ENCODE measurements around the gene LDB2.

LDB2 gene

GRCh38 chr4:16706251-16706650 lies 192.2 kb downstream of the LDB2 start:
- Mint-ChIP-seq H3K27ac (no peak overlapping the region), H3K9me3 (no peaks in the 10 kb centered on the region), H3K36me3 (ENCODE audit: low read depth) (no peaks in the 10 kb centered on the region), H3K27me3 (ENCODE audit: low read depth) (no peaks in the 10 kb centered on the region), H3K4me3 (no peak overlapping the region), H3K4me1 (ENCODE audit: low read depth) (no peaks in the 10 kb centered on the region)

- H3K9me3 Mint-ChIP-seq, result no peaks in the 10 kb centered on the region
- H3K27ac Mint-ChIP-seq, result no peak overlapping the region
- no peaks in the 10 kb centered on the region for H3K4me1 Mint-ChIP-seq (ENCODE audit: low read depth)
- H3K27me3 Mint-ChIP-seq (ENCODE audit: low read depth), result no peaks in the 10 kb centered on the region
- H3K36me3 Mint-ChIP-seq (ENCODE audit: low read depth), result no peaks in the 10 kb centered on the region
- no peak overlapping the region for H3K4me3 Mint-ChIP-seq
These were observed 193.1 kb downstream of the LDB2 start for GRCh38 chr4:16705341-16705740.

GRCh38 chr4:16704489-16704888 lies 194.0 kb downstream of the LDB2 start:
- Mint-ChIP-seq H3K36me3 (ENCODE audit: low read depth) (no peaks in the 10 kb centered on the region), H3K27me3 (ENCODE audit: low read depth) (no peaks in the 10 kb centered on the region), H3K9me3 (no peaks in the 10 kb centered on the region), H3K4me3 (no peak overlapping the region), H3K27ac (no peak overlapping the region), H3K4me1 (ENCODE audit: low read depth) (no peaks in the 10 kb centered on the region)

- Mint-ChIP-seq H3K36me3 (ENCODE audit: low read depth) (no peaks in the 10 kb centered on the region), H3K27ac (no peak overlapping the region), H3K4me3 (no peak overlapping the region), H3K4me1 (ENCODE audit: low read depth) (no peaks in the 10 kb centered on the region), H3K27me3 (ENCODE audit: low read depth) (no peaks in the 10 kb centered on the region), H3K9me3 (no peaks in the 10 kb centered on the region)
These were observed 202.5 kb downstream of the LDB2 start for GRCh38 chr4:16695896-16696295.

DNA sequence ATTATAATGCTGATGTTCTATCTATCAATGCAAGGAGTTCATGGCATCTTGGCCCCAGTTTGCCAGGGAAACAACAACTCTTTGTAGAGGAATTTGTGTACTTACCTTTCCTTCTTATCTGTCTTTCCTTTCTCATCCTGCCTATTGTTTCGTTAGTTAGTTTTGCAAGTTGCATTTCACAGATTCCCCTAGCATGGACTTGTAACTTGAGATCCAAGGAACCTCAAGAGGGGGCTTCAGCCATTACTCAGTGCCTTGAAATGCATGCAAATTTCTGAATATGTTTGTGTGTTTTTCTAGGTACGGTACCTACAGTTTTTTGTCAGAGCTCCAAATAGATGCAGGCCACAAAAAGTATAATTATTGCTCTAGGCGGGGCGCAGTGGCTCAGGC lies 203.6 kb downstream of the LDB2 start:
- H3K36me3 Mint-ChIP-seq (ENCODE audit: low read depth), result no peaks in the 10 kb centered on the region
- H3K4me3 Mint-ChIP-seq, result no peak overlapping the region
- H3K4me1 Mint-ChIP-seq (ENCODE audit: low read depth), result no peaks in the 10 kb centered on the region
- no peak overlapping the region for H3K27ac Mint-ChIP-seq
- no peaks in the 10 kb centered on the region for H3K27me3 Mint-ChIP-seq (ENCODE audit: low read depth)
- H3K9me3 Mint-ChIP-seq, result no peaks in the 10 kb centered on the region

DNA sequence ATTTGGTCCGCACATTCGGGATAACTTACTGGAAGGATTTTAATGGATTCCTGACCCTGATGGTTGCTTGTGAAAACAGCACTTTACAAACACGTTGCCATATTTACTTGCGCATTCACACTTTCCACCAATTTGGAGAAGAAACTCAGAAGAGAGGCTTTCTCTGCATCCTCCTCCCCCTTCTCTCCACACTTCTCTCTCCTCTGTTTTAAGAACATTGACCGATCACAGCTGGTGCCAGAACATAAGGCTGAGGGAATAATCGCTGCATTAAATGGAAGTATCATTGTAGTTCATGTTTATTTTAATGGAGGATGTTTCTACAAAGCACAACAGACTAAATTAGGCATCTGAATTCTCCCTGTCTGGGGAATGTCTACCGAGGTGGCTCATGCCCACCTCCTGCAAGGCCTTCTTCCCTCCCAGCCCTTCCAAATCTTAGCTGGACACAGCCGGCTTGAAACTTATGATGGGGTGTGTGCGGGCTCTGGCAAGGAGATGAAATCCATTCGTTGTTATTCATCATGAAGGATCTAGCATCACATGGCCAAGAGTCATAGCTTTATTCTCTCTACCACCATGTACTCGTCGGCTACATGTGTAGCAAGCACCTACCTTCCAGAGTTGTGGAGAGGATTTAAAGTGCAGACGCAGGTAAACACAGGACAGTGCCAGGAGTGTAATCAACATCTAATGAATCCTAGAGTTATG lies 204.1 kb downstream of the LDB2 start:
- H3K4me1 Mint-ChIP-seq (ENCODE audit: low read depth), result no peaks in the 10 kb centered on the region
- no peaks in the 10 kb centered on the region for H3K36me3 Mint-ChIP-seq (ENCODE audit: low read depth)
- H3K9me3 Mint-ChIP-seq, result no peaks in the 10 kb centered on the region
- H3K4me3 Mint-ChIP-seq, result no peak overlapping the region
- no peaks in the 10 kb centered on the region for H3K27me3 Mint-ChIP-seq (ENCODE audit: low read depth)
- H3K27ac Mint-ChIP-seq, result no peak overlapping the region

DNA sequence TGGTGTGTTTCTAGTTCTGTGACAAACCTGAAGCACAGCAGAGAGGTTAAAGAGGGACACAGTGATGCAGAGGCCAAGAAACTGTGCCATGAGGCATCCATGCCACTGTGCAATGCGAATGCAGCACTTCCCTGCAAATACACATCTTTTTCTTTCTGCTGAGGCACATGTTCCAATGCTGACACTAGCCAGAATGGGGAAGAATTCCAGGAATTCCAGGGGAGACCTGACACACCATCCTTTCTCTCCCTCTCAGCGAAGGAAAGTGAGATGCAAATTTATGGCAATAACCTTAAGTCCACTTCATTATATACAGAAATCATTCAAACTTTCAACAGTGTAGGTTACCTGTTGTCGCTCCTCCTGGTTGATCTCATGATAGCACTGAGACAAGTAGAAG lies 204.8 kb downstream of the LDB2 start:
- H3K9me3 Mint-ChIP-seq, result no peaks in the 10 kb centered on the region
- no peaks in the 10 kb centered on the region for H3K4me1 Mint-ChIP-seq (ENCODE audit: low read depth)
- H3K27me3 Mint-ChIP-seq (ENCODE audit: low read depth), result no peaks in the 10 kb centered on the region
- no peak overlapping the region for H3K4me3 Mint-ChIP-seq
- H3K27ac Mint-ChIP-seq, result no peak overlapping the region
- H3K36me3 Mint-ChIP-seq (ENCODE audit: low read depth), result no peaks in the 10 kb centered on the region

DNA sequence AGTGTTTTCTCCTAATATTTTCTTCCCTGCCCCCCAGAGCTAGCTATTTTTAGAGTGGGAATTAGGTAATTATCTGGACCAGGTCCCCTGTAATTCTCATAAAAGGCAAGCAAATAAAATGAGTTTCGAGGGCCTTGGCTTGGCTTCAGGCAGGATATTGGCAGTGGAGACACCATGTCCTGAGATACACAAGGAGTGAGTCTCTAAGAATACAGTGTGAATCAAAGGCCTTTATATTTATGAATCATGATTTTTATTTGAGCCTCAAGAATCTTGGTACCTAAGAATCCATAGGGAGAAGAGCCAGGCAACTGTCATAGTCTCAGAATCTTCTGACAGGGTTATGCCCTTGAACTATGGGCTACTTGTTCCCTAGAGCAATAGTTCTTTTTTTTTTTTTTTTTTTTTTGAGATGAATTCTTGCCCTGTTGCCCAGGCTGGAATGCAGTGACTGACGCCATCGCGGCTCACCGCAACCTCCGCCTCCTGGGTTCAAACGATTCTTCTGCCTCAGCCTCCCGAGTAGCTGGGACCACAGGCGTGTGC lies 205.4 kb downstream of the LDB2 start:
- Mint-ChIP-seq H3K4me3 (no peak overlapping the region), H3K27me3 (ENCODE audit: low read depth) (no peaks in the 10 kb centered on the region), H3K9me3 (no peaks in the 10 kb centered on the region), H3K4me1 (ENCODE audit: low read depth) (no peaks in the 10 kb centered on the region), H3K27ac (no peak overlapping the region), H3K36me3 (ENCODE audit: low read depth) (no peaks in the 10 kb centered on the region)

- Mint-ChIP-seq H3K27ac (no peak overlapping the region), H3K27me3 (ENCODE audit: low read depth) (no peaks in the 10 kb centered on the region), H3K9me3 (no peaks in the 10 kb centered on the region), H3K36me3 (ENCODE audit: low read depth) (no peaks in the 10 kb centered on the region), H3K4me3 (no peak overlapping the region), H3K4me1 (ENCODE audit: low read depth) (no peaks in the 10 kb centered on the region)
These were observed 205.9 kb downstream of the LDB2 start for GRCh38 chr4:16692524-16692923.

GRCh38 chr4:16692046-16692445 lies 206.4 kb downstream of the LDB2 start:
- Mint-ChIP-seq H3K4me1 (ENCODE audit: low read depth) (no peaks in the 10 kb centered on the region), H3K9me3 (no peaks in the 10 kb centered on the region), H3K4me3 (no peak overlapping the region), H3K36me3 (ENCODE audit: low read depth) (no peaks in the 10 kb centered on the region), H3K27ac (no peak overlapping the region), H3K27me3 (ENCODE audit: low read depth) (no peaks in the 10 kb centered on the region)

DNA sequence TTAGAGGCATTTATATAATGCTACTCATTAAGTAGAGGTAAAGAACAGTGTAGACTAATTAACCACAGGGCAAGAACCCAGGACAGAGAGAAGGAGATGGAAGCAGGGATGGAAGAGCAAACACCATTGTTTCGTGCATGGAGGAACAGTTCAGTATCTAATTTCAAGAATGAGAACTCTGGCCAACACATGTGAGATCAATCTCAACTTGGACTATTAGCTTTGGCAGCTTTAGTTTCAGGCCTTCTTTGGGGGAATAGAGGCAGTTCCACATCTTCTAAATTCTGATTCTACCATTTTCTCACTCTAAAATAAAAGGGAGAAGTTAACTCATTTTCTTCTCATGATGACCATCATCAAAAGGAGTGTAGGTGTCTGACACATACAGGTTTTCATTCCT lies 207.0 kb downstream of the LDB2 start:
- H3K36me3 Mint-ChIP-seq (ENCODE audit: low read depth), result no peaks in the 10 kb centered on the region
- H3K4me1 Mint-ChIP-seq (ENCODE audit: low read depth), result no peaks in the 10 kb centered on the region
- no peak overlapping the region for H3K4me3 Mint-ChIP-seq
- no peaks in the 10 kb centered on the region for H3K9me3 Mint-ChIP-seq
- no peaks in the 10 kb centered on the region for H3K27me3 Mint-ChIP-seq (ENCODE audit: low read depth)
- H3K27ac Mint-ChIP-seq, result no peak overlapping the region

GRCh38 chr4:16687845-16688244 lies 210.6 kb downstream of the LDB2 start:
- no peaks in the 10 kb centered on the region for H3K9me3 Mint-ChIP-seq
- no peak overlapping the region for H3K4me3 Mint-ChIP-seq

DNA sequence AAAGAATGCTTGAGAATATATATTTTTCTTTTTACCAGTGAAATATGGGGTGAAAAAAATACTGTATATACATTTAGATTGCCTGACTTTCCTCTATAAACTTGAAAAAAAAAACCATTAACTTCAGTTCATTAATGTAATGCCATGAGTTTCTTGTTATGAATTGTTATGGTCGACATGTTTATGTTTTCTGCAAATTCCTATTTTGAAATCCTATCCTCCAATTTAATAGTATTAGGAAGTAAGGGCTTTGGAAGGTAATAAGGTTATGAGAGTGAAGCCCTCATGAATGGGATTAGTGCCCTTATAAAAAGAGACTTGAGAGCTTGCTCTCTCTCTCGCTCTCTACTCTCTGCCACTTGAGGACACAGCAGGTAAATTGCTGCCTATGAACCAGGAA lies 211.4 kb downstream of the LDB2 start:
- Mint-ChIP-seq H3K27me3 (ENCODE audit: low read depth) (no peaks in the 10 kb centered on the region), H3K4me1 (ENCODE audit: low read depth) (no peaks in the 10 kb centered on the region), H3K9me3 (no peaks in the 10 kb centered on the region), H3K36me3 (ENCODE audit: low read depth) (no peaks in the 10 kb centered on the region), H3K27ac (no peak overlapping the region), H3K4me3 (no peak overlapping the region)

More at GRCh38 chr4:16687845-16688244, 210.6 kb downstream of the LDB2 start:
- no peaks in the 10 kb centered on the region for H3K36me3 Mint-ChIP-seq (ENCODE audit: low read depth)
- H3K27me3 Mint-ChIP-seq (ENCODE audit: low read depth), result no peaks in the 10 kb centered on the region
- H3K4me1 Mint-ChIP-seq (ENCODE audit: low read depth), result no peaks in the 10 kb centered on the region
- H3K27ac Mint-ChIP-seq, result no peak overlapping the region

DNA sequence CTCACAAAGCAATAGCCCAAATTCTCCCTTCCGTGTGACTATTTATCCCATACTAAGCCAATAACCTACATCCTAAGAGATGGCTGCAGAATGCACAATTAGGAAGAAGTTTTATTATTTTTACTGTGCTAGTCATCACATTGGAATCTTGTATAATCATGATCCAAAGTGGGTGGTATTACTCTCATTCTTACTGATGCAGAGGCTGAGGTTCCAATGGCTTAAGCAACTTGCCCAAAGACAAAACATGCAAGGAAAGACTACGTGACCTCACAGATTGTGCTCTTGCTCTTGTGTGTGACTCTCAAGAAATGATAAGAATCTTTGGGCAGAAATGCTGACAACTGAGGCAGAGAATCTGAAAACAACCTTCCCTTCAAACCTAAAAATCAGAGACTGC lies 212.2 kb downstream of the LDB2 start:
- Mint-ChIP-seq H3K27me3 (ENCODE audit: low read depth) (no peaks in the 10 kb centered on the region), H3K27ac (no peak overlapping the region), H3K9me3 (no peaks in the 10 kb centered on the region), H3K36me3 (ENCODE audit: low read depth) (no peaks in the 10 kb centered on the region), H3K4me3 (no peak overlapping the region), H3K4me1 (ENCODE audit: low read depth) (no peaks in the 10 kb centered on the region)

DNA sequence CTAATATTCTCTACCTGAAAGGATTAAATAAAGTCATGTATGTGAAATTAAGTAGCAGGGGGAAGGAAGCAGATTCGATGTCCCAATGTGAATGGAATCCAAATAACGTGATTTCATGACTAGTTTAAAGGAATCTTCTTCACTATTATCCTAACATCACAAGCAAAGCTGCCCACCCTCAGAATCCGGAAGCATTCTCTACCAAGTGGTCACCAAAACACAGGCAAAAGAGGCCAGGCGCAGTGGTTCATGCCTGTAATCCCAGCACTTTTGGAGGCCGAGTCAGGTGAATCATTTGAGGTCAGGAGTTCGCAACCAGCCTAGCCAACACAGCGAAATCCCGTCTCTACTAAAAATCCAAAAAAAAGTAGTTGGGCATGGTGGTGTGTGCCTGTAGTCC lies 212.9 kb downstream of the LDB2 start:
- H3K27me3 Mint-ChIP-seq (ENCODE audit: low read depth), result no peaks in the 10 kb centered on the region
- H3K4me3 Mint-ChIP-seq, result no peak overlapping the region
- H3K36me3 Mint-ChIP-seq (ENCODE audit: low read depth), result no peaks in the 10 kb centered on the region
- no peak overlapping the region for H3K27ac Mint-ChIP-seq
- no peaks in the 10 kb centered on the region for H3K9me3 Mint-ChIP-seq
- H3K4me1 Mint-ChIP-seq (ENCODE audit: low read depth), result no peaks in the 10 kb centered on the region

GRCh38 chr4:16684935-16685334 lies 213.5 kb downstream of the LDB2 start:
- H3K27me3 Mint-ChIP-seq (ENCODE audit: low read depth), result no peaks in the 10 kb centered on the region
- no peaks in the 10 kb centered on the region for H3K4me1 Mint-ChIP-seq (ENCODE audit: low read depth)
- H3K27ac Mint-ChIP-seq, result no peak overlapping the region
- no peaks in the 10 kb centered on the region for H3K36me3 Mint-ChIP-seq (ENCODE audit: low read depth)
- H3K9me3 Mint-ChIP-seq, result no peaks in the 10 kb centered on the region
- H3K4me3 Mint-ChIP-seq, result no peak overlapping the region

Data from T-helper 1 cell treated with Interleukin-12 subunit alpha and Interleukin-12 subunit beta and Interleukin-4 antibody, amounts not matched to agents 30 μg/mL and 1 μg/mL, for 36 hours (primary cell).